ENCODE measurements around the gene RPS14.

RPS14 gene

DNA sequence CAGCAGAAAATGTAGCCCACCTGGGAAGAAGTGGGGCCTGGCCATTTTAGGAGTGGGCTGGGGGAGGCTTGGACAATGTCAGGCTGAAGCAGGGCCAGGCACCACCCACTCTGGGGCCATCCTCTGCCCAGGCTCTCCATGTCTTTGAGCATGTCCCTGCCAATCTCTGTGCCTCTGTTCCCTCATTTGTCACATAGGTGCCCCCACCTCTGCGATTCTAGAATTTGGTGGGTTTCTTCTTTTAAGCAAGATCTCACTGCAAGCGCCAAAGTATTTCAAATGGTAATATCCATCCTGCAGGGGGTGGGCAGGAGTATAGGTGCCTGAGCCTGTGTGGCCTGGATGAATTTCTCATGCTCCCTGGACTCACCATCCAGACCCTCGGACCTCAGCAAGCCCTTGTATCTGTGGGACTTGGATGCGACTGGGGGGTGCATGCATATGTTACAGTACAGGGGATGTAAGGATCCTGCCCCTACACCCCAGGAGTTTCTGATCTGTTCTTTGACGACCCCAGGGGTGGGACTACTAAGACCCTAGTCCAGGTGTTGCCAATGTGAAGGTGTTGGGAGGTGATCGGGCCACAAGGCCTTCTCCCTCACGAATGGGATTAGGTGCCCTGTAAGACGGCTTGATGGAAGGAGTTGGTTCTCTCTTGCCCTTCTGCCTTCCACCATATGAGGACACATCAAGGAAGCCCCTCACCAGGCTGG lies 41.2 kb downstream of the RPS14 start:
- Histone ChIP-seq H3K36me3 (replicated peaks) (no peaks in the 10 kb centered on the region), H3K4me3 (ENCODE audit: low read depth, low read length) (no peak overlapping the region), H3K27me3 (replicated peaks) (no peaks in the 10 kb centered on the region), H3K27ac (no peak overlapping the region)
- no peak for DNase-seq
- TF ChIP-seq CTCF (IDR thresholded peaks at IDR 0.05; ENCODE audit: low read depth, low read length, missing control alignments), result no peak
- in situ Hi-C loops (cut with HindIII; ENCODE audit: low pct_ligation_motif_present, low sequenced_read_pairs), result no loop called here

DNA sequence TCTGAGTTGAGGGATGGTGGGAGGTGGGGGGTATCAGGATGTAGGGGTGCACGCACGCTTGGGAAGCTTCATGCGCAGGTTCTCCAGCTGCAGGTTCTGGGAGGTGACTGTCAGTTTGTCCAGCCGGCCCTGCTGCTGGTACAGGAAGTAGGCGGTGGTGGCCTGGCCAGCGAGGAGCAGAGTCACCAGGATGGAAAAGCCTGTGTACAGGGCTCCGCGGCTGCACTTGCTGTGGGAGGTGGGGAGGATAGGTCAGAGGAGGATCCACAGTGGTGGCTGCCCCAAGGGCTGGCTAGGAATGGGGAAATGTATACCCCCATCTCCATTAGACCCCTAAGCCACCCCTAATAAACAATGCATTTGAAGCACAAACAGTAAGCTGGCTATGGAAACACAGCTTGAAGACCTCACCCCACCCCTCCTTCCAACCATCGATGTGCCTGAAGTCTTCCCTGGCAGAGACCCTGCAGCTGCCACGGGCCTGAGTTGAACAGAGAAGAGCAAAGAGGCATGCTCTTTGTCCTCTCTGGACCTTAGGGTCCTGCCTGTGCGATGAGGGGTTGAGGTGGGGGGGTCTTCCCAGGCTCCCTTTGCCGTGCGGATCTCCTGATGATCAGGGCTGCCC lies 42.3 kb downstream of the RPS14 start:
- no peak overlapping the region for H3K4me3 ChIP-seq (ENCODE audit: low read depth, low read length)
- no peak for DNase-seq
- in situ Hi-C loops (cut with HindIII; ENCODE audit: low pct_ligation_motif_present, low sequenced_read_pairs), result no loop called here
- no peak overlapping the region for H3K27ac ChIP-seq
- peaks cover 3% of the 10 kb centered on the region for H3K36me3 ChIP-seq (replicated peaks)
- no peak for TF ChIP-seq CTCF (IDR thresholded peaks at IDR 0.05; ENCODE audit: low read depth, low read length, missing control alignments)
- H3K27me3 ChIP-seq (replicated peaks), result no peaks in the 10 kb centered on the region

- in situ Hi-C loops (cut with HindIII; ENCODE audit: low pct_ligation_motif_present, low sequenced_read_pairs), result no loop called here
- H3K4me3 ChIP-seq (ENCODE audit: low read depth, low read length), result no peak overlapping the region
- peaks cover 3% of the 10 kb centered on the region for H3K36me3 ChIP-seq (replicated peaks)
- no peak overlapping the region for H3K27ac ChIP-seq
- TF ChIP-seq CTCF (IDR thresholded peaks at IDR 0.05; ENCODE audit: low read depth, low read length, missing control alignments), result no peak
- DNase-seq, result no peak
- no peaks in the 10 kb centered on the region for H3K27me3 ChIP-seq (replicated peaks)
These were observed 42.8 kb downstream of the RPS14 start for GRCh38 chr5:150406723-150407095.

DNA sequence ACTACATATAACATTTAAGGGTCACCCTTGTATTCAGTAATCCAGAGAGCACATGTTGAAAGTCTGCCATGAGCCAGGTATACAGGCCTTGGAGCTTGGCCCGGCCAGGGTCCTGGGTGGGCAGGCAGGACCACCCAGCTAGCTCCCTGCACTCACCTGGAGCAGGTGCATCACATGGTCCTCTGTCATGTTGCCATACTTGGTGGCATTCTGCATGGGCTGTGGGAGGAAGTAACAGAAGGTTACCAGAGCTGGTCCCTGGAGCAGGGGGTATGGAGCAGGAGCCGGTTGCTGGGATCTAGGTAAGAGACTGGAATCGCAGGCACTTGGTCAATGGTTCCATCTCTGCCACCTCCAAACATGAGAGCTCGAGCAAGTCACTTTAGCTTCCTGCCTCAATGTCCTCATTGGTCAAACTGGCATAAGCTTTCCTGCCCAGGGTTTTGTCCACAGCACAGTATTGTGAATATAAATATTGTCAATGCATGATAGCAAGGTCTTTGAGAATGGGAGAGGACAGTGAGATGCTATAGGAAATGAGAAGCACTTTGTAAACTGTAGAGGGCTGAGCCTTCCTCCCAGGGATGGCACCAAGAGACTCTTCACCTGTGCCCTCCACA lies 43.3 kb downstream of the RPS14 start:
- TF ChIP-seq CTCF (IDR thresholded peaks at IDR 0.05; ENCODE audit: low read depth, low read length, missing control alignments), result no peak
- DNase-seq, result no peak
- no peaks in the 10 kb centered on the region for H3K27me3 ChIP-seq (replicated peaks)
- H3K4me3 ChIP-seq (ENCODE audit: low read depth, low read length), result no peak overlapping the region
- peaks cover 3% of the 10 kb centered on the region for H3K36me3 ChIP-seq (replicated peaks)
- in situ Hi-C loops (cut with HindIII; ENCODE audit: low pct_ligation_motif_present, low sequenced_read_pairs), result no loop called here
- H3K27ac ChIP-seq, result no peak overlapping the region

- in situ Hi-C loops (cut with HindIII; ENCODE audit: low pct_ligation_motif_present, low sequenced_read_pairs), result no loop called here
- Histone ChIP-seq H3K27me3 (replicated peaks) (no peaks in the 10 kb centered on the region), H3K36me3 (replicated peaks) (peaks cover 8% of the 10 kb centered on the region), H3K4me3 (ENCODE audit: low read depth, low read length) (no peak overlapping the region), H3K27ac (no peak overlapping the region)
- TF ChIP-seq CTCF (IDR thresholded peaks at IDR 0.05; ENCODE audit: low read depth, low read length, missing control alignments), result no peak
- no peak for DNase-seq
These were observed 44.4 kb downstream of the RPS14 start for GRCh38 chr5:150404941-150405816.
